ENCODE results near the gene SDR9C7. TPM values are rescaled to one million over a fixed set of nuclear protein-coding genes. Genes with fewer than 3 reads are reported as not detected.
"Not testable (repeated sequence)": the region's sequence is repeated elsewhere in the genome, so short reads cannot be mapped to it uniquely, and the experiment has no call there.

SDR9C7 gene
- total RNA-seq, 2 experiments from 2014 or later: not detected

DNA sequence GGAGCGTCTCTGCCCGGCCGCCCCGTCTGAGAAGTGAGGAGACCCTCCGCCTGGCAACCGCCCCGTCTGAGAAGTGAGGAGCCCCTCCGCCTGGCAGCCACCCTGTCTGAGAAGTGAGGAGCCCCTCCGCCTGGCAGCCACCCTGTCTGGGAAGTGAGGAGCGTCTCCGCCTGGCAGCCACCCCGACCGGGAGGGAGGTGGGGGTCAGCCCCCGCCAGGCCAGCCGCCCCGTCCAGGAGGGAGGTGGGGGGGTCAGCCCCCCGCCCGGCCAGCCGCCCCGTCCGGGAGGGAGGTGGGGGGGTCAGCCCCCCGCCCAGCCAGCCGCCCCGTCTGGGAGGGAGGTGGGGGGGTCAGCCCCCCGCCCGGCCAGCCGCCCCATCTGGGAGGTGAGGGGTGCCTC is 29.3 kb upstream of the SDR9C7 start:
- CTCF ChIA-PET; intact Hi-C loops (cut with micrococcal nuclease): not testable (repeated sequence)

GRCh38 chr12:56962247-56962646 is 28.0 kb upstream of the SDR9C7 start:
- CTCF ChIA-PET; H3K27me3 Mint-ChIP-seq (ENCODE audit: low read depth); intact Hi-C loops (cut with micrococcal nuclease): not testable (repeated sequence)

More for the DNA sequence above, 29.3 kb upstream of the SDR9C7 start:
- not testable (repeated sequence) for H3K36me3 Mint-ChIP-seq (ENCODE audit: low read depth); H3K27ac Mint-ChIP-seq; H3K4me3 Mint-ChIP-seq; DNase-seq; H3K4me1 Mint-ChIP-seq (ENCODE audit: low read depth); H3K9me3 Mint-ChIP-seq; H3K27me3 Mint-ChIP-seq (ENCODE audit: low read depth)

DNA sequence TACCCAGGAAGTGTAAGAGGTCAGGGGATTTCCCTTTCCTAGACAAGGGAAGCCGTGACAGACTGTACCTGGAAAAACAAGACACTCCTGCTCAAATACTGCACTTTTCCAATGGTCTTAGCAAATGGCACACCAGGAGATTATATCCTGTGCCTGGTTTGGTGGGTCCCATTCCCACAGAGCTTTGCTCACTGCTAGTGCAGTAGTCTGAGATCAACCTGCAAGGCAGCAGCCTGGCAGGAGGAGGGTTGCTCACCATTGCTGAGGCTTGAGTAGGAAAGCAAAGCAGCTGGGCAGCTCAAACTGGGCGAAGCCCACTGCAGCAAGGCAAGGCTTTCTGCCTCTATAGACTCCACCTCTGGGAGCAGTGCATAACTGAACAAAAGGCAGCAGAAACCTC is 24.2 kb upstream of the SDR9C7 start:
- intact Hi-C loops (cut with micrococcal nuclease): no loop called here
- Mint-ChIP-seq H3K36me3 (ENCODE audit: low read depth) (peaks cover 2% of the 10 kb centered on the region), H3K27ac (no peak overlapping the region), H3K4me3 (no peak overlapping the region), H3K9me3 (peaks cover 3% of the 10 kb centered on the region), H3K27me3 (ENCODE audit: low read depth) (no peaks in the 10 kb centered on the region), H3K4me1 (ENCODE audit: low read depth) (no peaks in the 10 kb centered on the region)
- CTCF ChIA-PET: interaction anchor here (1.2 kb wide), 1 partner anchor 28 kb away, joined by 4 read pairs; no protein-coding TSS in a partner anchor
- DNase-seq: no peak

More at GRCh38 chr12:56962247-56962646, 28.0 kb upstream of the SDR9C7 start:
- not testable (repeated sequence) for H3K9me3 Mint-ChIP-seq; H3K27ac Mint-ChIP-seq; H3K4me3 Mint-ChIP-seq; H3K4me1 Mint-ChIP-seq (ENCODE audit: low read depth); H3K36me3 Mint-ChIP-seq (ENCODE audit: low read depth); DNase-seq

- no peak for DNase-seq
- Mint-ChIP-seq H3K36me3 (ENCODE audit: low read depth) (peaks cover 2% of the 10 kb centered on the region), H3K27ac (no peak within 1 kb of the TSS), H3K9me3 (peaks cover 3% of the 10 kb centered on the region), H3K4me1 (ENCODE audit: low read depth) (no peaks in the 10 kb centered on the region), H3K4me3 (no peak within 1 kb of the TSS), H3K27me3 (ENCODE audit: low read depth) (no peaks in the 10 kb centered on the region)
- intact Hi-C loops (cut with micrococcal nuclease): no loop called here
- CTCF ChIA-PET: no interaction called here
Observed at GRCh38 chr12:56957229-56958052, 23.2 kb upstream of the SDR9C7 start, which contains the start of gene RDH16. RDH16 (minus strand) TSS chr12:56957608; CDS start chr12:56957462, 146 bp downstream.

GRCh38 chr12:56955631-56956256 is 21.5 kb upstream of the SDR9C7 start:
- H3K36me3 Mint-ChIP-seq (ENCODE audit: low read depth): no peaks in the 10 kb centered on the region
- no peak overlapping the region for H3K27ac Mint-ChIP-seq
- H3K4me1 Mint-ChIP-seq (ENCODE audit: low read depth): no peaks in the 10 kb centered on the region
- intact Hi-C loops (cut with micrococcal nuclease): no loop called here
- DNase-seq: no peak
- H3K4me3 Mint-ChIP-seq: no peak overlapping the region
- CTCF ChIA-PET: no interaction called here
- no peaks in the 10 kb centered on the region for H3K27me3 Mint-ChIP-seq (ENCODE audit: low read depth)
- no peaks in the 10 kb centered on the region for H3K9me3 Mint-ChIP-seq

DNA sequence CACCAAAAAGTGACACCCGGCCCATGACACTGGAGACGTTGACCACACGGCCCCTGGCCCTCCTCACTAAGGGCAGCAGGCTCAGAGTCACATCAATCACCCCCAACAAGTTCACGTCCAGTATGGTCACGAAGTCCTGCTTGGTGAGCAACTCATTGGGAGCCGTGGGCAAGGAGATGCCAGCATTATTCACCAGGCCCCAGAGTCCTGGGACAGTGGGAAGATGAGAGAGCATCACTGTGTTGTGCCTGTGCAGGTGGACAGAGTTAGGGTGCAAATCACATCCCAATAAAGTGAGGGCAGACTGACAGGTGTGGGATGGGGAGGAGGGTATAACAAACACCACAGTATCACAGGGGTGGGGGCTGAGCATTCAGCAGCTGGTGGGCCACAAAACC is 20.7 kb upstream of the SDR9C7 start:
- Mint-ChIP-seq H3K27ac (no peak overlapping the region), H3K4me3 (no peak overlapping the region), H3K36me3 (ENCODE audit: low read depth) (no peaks in the 10 kb centered on the region), H3K4me1 (ENCODE audit: low read depth) (no peaks in the 10 kb centered on the region), H3K9me3 (no peaks in the 10 kb centered on the region), H3K27me3 (ENCODE audit: low read depth) (no peaks in the 10 kb centered on the region)
- intact Hi-C loops (cut with micrococcal nuclease): no loop called here
- CTCF ChIA-PET: no interaction called here
- DNase-seq: no peak

DNA sequence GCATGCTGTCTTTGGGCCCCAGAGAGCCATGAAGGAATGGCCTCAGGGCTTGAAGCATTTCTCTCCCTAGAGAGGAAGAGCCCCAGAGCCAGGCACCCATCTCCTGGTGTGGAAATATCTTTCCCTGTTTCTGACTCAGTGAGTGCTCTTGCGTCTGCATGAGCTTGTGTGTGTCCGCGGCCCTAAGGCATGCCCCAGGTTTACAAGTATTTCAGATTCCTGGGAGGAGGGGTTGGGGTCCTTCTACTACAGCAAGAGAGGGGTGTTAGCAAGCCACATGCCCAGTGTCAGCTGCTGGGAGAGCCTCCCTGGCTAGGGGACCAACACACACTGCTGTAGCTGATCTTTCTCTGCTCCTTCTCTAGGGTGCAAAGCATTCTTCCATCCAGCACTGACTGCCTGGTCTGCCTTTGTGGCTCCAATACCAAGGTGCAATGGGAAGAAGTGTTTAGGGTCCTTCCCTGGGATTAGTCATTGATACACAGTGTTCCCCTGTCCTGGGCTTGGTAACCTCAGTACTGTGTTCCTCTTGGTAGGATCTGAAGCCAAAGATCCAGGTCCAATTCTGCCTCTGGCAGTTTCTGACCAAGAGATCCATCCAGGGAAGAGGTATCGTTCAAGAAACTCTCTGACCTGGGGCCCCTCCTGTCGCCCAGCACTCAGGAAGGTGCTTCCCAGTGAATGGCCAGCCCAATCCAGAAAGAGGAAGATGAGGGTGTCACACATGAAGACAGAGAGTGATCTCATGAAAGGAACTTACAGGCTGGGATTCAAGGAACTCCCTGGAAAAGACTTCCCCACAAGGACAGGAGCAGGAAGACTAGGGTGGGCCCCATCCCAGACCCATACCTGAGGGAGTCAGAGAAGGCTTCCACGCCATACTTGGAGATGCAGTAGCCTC is 20.1 kb upstream of the SDR9C7 start:
- CTCF ChIA-PET: no interaction called here
- Mint-ChIP-seq H3K27ac (no peak overlapping the region), H3K27me3 (ENCODE audit: low read depth) (no peaks in the 10 kb centered on the region), H3K36me3 (ENCODE audit: low read depth) (no peaks in the 10 kb centered on the region), H3K9me3 (no peaks in the 10 kb centered on the region), H3K4me3 (no peak overlapping the region), H3K4me1 (ENCODE audit: low read depth) (no peaks in the 10 kb centered on the region)
- no peak for DNase-seq
- intact Hi-C loops (cut with micrococcal nuclease): no loop called here

DNA sequence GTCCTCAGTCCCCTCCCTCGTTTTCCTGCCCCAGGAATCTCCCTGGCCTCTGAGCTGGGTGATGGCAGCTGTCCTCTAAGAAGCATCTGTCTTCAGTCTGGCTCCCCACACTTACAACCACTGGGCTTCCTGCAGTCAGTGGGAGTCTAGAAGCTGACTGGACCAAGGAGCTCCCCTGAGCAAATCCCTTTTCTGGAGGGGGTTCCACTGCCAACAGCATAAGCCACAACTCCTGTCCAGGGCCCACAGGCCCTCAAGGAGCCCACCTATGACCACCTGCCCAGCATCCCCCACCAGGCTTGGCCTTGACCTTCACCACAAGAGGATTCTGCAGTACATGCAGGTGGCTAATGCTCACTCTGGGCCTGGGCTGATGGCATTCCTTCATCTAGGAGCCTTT is 19.1 kb upstream of the SDR9C7 start:
- Mint-ChIP-seq H3K4me1 (ENCODE audit: low read depth) (no peaks in the 10 kb centered on the region), H3K27ac (no peak overlapping the region), H3K27me3 (ENCODE audit: low read depth) (no peaks in the 10 kb centered on the region), H3K4me3 (no peak overlapping the region), H3K9me3 (no peaks in the 10 kb centered on the region), H3K36me3 (ENCODE audit: low read depth) (no peaks in the 10 kb centered on the region)
- DNase-seq: no peak
- intact Hi-C loops (cut with micrococcal nuclease): no loop called here
- CTCF ChIA-PET: interaction anchor here (0.6 to 1.3 kb wide), 2 partner anchors 34 to 380 kb away, joined by 5 to 8 read pairs; no protein-coding TSS in a partner anchor

- CTCF ChIA-PET: no interaction called here
- Mint-ChIP-seq H3K4me1 (ENCODE audit: low read depth) (no peaks in the 10 kb centered on the region), H3K36me3 (ENCODE audit: low read depth) (no peaks in the 10 kb centered on the region), H3K27ac (no peak overlapping the region), H3K27me3 (ENCODE audit: low read depth) (no peaks in the 10 kb centered on the region), H3K9me3 (no peaks in the 10 kb centered on the region), H3K4me3 (no peak overlapping the region)
- DNase-seq: no peak
- intact Hi-C loops (cut with micrococcal nuclease): no loop called here
Observed at GRCh38 chr12:56951582-56952339, 17.6 kb upstream of the SDR9C7 start.

- H3K4me3 Mint-ChIP-seq: no peak overlapping the region
- CTCF ChIA-PET: no interaction called here
- no peaks in the 10 kb centered on the region for H3K4me1 Mint-ChIP-seq (ENCODE audit: low read depth)
- no peak for DNase-seq
- no peaks in the 10 kb centered on the region for H3K36me3 Mint-ChIP-seq (ENCODE audit: low read depth)
- H3K27me3 Mint-ChIP-seq (ENCODE audit: low read depth): no peaks in the 10 kb centered on the region
- no peak overlapping the region for H3K27ac Mint-ChIP-seq
- intact Hi-C loops (cut with micrococcal nuclease): no loop called here
- H3K9me3 Mint-ChIP-seq: no peaks in the 10 kb centered on the region
Observed at GRCh38 chr12:56948881-56949280, 14.7 kb upstream of the SDR9C7 start.

DNA sequence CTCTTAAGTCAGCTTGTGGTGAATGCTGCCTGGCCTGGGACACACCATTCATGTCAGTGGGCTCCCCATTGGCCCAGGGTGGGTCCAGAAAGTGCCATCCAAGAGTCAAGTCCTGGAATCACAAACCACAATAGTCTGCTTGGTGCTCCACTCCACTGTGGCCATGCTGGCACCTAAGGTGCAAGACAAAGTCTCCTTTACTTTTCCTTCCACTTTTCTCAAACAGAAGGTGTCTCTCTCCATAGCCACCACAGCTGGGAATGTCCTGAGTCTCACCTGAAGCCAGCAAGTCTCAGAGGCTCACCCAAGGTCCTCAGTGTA is 14.2 kb upstream of the SDR9C7 start:
- no peaks in the 10 kb centered on the region for H3K4me1 Mint-ChIP-seq (ENCODE audit: low read depth)
- H3K9me3 Mint-ChIP-seq: peaks cover 2% of the 10 kb centered on the region
- no peak overlapping the region for H3K27ac Mint-ChIP-seq
- H3K36me3 Mint-ChIP-seq (ENCODE audit: low read depth): no peaks in the 10 kb centered on the region
- intact Hi-C loops (cut with micrococcal nuclease): no loop called here
- H3K27me3 Mint-ChIP-seq (ENCODE audit: low read depth): no peaks in the 10 kb centered on the region
- DNase-seq: no peak
- no peak overlapping the region for H3K4me3 Mint-ChIP-seq
- CTCF ChIA-PET: interaction anchor here (1.4 kb wide), 1 partner anchor 39 kb away, joined by 3 read pairs; no protein-coding TSS in a partner anchor
